Medulla oblongata (tissue), 1 donor: ENCODE results near the gene OR4F15.

ENCODE experiments used
- DNase-seq: peaks from one replicate; pipeline ENCODE4 v3.0.0-alpha.2; 2015; ENCODE audit errors: extremely low spot score

The OR4F15 gene

DNA sequence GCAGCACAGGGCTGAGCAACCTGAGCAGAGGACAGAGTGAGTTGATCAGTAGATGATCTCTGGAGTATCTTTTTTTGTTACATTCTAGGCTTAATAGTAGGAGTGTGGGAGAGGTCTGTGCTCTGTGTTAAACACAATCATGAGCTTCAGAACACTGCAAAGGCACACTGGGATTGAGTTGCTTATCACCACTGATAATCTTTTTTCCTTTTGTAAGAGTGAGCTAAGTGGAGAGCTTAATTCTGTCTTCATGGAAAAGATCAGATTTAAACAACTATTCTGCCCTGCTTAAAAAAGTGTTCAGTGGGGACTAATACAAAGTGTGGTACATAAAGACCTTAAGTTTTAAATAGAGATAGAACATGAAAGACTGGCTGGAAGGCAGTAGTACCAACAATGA lies 7.6 kb upstream of the OR4F15 start:
- no peak for DNase-seq

DNA sequence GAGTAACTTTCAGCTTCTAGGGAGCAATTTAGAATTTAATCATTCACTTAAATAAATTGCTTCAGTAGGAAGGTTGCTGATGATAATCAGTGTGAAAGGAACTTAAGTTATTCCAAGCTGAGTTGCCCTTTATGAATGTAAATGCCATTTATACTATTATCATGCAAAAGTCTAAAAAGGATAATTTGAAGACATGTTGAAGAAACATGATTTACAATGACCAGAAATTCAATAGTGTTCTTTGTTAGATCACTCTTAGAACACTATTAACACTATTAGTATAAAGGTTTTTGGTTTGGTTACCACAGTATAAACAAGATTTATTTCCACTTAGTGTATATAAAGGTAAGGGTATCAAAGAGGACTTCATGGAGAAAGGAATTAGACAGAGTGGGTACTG lies 7.1 kb upstream of the OR4F15 start:
- no peak for DNase-seq

- no peak for DNase-seq
Observed at GRCh38 chr15:101805605-101806345, 6.2 kb upstream of the OR4F15 start.

GRCh38 chr15:101807345-101807945 lies 4.6 kb upstream of the OR4F15 start:
- no peak for DNase-seq

DNA sequence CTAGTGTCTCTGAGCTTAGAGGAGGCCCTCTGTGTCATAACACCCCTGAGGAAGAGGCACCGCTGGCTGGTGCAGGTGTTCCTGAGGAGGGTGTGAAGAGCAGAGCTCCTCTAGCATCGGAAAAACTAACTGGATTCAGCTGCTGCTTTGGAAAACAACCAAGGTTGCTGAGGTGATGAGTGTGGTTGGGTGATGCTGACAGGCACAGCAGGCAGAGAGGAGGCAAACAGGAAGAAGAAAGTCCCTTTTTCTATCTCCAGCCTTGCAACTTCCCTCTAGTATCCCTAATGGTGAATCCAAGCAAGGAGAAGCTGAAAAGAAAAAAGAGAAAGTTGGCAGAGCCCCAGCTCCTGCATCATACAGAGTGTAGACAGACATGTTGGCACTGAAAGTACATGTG lies 3.8 kb upstream of the OR4F15 start:
- DNase-seq, result no peak

DNA sequence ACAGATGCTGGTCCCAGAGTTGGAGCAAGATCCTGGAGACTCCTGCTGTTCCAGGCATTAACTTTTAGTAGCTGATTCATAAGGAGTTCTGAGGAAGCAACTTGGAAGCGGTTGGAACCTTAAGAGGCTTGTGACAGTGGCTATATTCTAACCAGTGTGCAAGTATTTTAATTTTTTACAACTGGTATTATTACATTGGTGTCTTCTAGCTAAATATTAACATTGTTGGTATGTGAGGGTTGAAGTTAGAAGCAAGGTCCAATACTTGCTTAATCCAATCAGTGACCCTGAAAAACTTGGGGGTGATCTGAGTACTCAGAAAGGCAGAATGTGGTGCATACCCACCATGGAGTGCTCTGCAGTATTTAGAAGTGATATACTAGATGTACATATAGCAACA lies 1.5 kb upstream of the OR4F15 start:
- no peak for DNase-seq

DNA sequence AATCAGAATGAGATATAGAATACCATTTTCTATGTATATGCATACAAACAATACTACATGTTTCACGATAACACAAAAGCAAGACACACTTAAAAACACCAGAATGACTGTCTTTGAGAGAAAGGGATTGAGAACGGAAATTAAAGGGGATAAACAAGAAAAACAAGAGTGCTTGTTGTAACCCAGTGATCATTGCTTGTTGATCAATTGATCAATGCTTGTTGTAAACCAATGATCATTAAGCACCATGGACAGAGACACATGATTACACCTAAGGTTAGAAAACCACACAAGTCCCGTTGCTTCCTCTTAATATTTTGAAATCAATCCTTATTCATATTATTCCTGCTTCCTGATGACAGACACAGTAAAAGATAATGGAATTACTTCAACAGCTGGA lies 1.1 kb upstream of the OR4F15 start:
- DNase-seq, result no peak

- DNase-seq, result no peak
Observed at GRCh38 chr15:101813803-101814534, 2.0 kb downstream of the OR4F15 start.

GRCh38 chr15:101820781-101821180 lies 8.8 kb downstream of the OR4F15 start:
- DNase-seq, result no peak

GRCh38 chr15:101827257-101827656 lies 15.3 kb downstream of the OR4F15 start:
- DNase-seq, result no peak

- no peak for DNase-seq
Observed at GRCh38 chr15:101828774-101829173, 16.8 kb downstream of the OR4F15 start.

GRCh38 chr15:101841656-101842055 lies 29.7 kb downstream of the OR4F15 start:
- no peak for DNase-seq

DNA sequence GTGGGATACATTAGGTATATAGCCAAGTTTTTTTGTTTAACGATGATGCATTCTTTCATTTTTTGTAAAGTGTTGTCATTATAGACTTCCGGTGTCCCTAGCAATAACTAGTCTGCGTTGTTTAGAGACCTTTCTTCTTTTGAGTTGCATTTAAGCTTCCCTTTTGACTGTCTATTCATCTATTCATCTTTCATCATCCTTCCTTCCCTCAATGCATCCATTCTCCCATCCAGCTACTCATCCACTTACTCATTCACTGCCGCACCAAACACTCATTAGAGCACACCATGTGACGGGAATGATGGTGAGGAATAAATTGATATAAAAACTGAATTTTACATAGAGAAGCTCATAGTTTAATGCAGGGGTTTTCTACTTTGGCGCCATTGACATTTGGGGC lies 32.9 kb downstream of the OR4F15 start:
- no peak for DNase-seq

GRCh38 chr15:101852356-101852755 lies 40.4 kb downstream of the OR4F15 start:
- no peak for DNase-seq
